Measurements from ENCODE around the gene SUGCT. TPM values are rescaled to one million over a fixed set of nuclear protein-coding genes. Genes with fewer than 3 reads are reported as not detected.
"Not testable (repeated sequence)": the region's sequence is repeated elsewhere in the genome, so short reads cannot be mapped to it uniquely, and the experiment has no call there.

Gene SUGCT
- polyA plus RNA-seq, 12 donors: 2.0 to 42.9 (median 2.8) TPM; not detected in 1

GRCh38 chr7:40402661-40403060, 267.9 kb downstream of the SUGCT start:
- peak; percentile 49 for DNase-seq

GRCh38 chr7:40403703-40404476, 269.1 kb downstream of the SUGCT start:
- DNase-seq: no peak

GRCh38 chr7:40405991-40406390, 271.2 kb downstream of the SUGCT start:
- DNase-seq: no peak

- DNase-seq: no peak
These were observed 277.5 kb downstream of the SUGCT start for GRCh38 chr7:40412323-40412722.

- not testable (repeated sequence) for DNase-seq
These were observed 279.9 kb downstream of the SUGCT start for GRCh38 chr7:40414704-40415103.

- DNase-seq: no peak
These were observed 283.6 kb downstream of the SUGCT start for GRCh38 chr7:40418448-40418847.

GRCh38 chr7:40418983-40419382, 284.2 kb downstream of the SUGCT start:
- DNase-seq: no peak

DNA sequence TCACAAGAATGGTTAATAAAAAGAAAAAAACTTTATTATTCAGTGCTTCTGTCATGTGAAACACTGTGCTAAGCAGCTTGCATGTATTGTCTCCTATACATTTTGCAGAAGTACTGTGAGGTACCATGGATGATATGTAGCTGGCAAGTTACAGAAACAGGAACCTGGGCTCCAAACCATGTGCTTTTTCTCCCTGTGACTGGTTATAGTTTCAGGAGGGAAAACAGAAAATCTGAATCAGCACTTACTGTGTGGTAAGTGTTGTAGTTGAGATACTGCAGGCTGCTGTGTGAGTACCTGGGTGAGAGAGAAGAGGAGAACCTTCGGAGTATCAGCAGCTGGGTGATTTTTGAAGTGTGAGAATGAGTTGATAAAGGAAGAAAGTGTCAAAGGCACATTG, 285.0 kb downstream of the SUGCT start:
- no peak for DNase-seq

- DNase-seq: no peak
These were observed 286.6 kb downstream of the SUGCT start for GRCh38 chr7:40421433-40421832.

GRCh38 chr7:40425696-40426095, 290.9 kb downstream of the SUGCT start:
- no peak for DNase-seq

GRCh38 chr7:40428421-40428820, 293.6 kb downstream of the SUGCT start:
- no peak for DNase-seq

GRCh38 chr7:40429826-40430225, 295.0 kb downstream of the SUGCT start:
- no peak for DNase-seq

DNA sequence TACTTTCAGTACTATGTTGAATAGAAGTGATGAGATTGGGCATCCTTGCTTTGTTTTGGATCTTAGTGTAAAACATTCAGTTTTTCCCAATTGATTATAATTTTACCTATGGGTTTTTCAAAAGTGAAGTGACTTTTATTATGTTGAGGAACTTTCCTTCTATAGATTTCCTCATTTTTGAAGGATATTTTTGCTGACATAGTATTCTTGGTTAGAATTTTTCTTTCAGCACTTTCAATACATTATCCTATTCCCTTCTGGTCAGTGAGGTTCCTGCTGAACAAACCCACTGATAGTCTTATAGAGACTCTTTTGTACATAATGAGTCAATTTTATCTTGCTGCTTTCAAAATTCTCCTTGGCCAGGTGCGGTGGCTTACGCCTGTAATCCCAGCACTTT, 297.2 kb downstream of the SUGCT start:
- DNase-seq: no peak

DNA sequence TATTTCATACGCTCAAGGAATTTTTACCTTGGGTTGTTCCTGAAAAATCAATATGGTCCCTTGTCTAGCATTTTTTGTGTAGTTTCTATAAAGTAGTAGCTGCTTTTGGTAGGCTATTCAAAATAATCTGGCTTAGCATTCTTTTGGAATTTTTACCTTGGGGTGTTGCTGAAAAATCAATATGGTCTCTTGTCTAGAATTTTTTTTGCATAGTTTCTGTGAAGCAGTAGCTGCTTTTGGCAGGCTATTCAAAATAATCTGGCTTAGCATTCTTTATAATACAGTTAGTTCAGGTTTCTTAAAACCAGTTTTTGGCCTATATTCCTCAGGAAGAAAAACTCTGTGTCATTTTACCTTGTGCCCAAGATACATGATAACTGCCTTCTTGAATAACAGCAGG, 301.9 kb downstream of the SUGCT start:
- DNase-seq: no peak

DNA sequence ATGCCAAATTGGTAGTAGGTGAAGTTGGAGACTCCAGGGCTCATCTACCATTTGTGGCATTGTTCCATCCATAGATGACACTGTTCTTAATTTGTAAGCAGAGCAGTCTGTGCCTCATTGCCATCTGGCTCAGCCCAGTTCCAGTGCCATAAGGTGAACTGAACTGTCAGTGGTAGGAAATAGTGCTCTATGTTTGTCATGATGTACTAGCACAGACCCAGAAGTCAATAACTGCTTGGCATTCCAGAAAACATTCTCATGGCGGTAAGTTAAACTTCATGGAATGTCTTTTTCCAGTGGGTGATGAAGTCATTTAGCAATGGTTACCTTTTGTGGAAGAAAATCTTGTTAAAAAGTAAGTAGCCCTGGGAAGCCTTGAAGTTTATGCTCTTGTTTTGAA, 302.7 kb downstream of the SUGCT start:
- no peak for DNase-seq

- DNase-seq: no peak
These were observed 303.3 kb downstream of the SUGCT start for GRCh38 chr7:40437936-40438634.

DNA sequence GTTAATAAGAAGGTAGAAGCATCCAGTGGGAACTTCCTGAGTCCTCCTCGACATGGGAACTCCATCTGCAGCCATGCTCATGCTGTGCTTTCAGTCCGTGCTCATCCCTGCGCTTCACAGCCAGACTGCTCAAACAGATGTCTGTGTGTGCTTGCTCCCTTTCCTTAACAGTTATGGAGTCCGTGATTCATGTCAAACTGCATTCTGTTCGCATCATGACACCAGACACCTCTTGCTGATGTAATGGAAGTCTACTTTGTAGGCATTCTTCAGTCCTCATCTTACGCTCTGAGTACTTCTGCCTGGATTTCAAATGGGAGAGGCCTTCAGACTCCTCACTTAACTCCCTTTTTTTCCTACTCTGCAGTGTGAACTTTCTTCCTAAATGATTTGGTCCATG, 304.9 kb downstream of the SUGCT start:
- DNase-seq: no peak

GRCh38 chr7:40447345-40447744, 312.5 kb downstream of the SUGCT start:
- DNase-seq: no peak

DNA sequence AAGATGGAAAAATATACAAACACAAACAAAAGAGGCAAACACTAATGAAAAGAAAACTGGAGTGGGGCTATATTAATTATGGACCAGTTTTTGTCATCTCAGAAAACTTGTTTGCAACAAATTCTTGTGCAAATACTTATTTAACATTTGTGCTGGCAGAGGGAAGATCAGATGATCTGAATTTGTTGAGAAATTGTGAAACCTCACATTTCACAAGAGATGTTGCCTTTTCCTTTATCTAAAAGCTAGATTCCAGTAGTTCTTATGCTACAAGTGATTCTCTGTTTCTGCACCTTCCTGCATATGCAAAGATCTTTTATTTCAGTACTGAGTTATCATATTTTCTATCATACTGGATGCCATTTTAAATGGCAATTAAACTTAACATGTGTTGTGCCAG, 320.7 kb downstream of the SUGCT start:
- no peak for DNase-seq

DNA sequence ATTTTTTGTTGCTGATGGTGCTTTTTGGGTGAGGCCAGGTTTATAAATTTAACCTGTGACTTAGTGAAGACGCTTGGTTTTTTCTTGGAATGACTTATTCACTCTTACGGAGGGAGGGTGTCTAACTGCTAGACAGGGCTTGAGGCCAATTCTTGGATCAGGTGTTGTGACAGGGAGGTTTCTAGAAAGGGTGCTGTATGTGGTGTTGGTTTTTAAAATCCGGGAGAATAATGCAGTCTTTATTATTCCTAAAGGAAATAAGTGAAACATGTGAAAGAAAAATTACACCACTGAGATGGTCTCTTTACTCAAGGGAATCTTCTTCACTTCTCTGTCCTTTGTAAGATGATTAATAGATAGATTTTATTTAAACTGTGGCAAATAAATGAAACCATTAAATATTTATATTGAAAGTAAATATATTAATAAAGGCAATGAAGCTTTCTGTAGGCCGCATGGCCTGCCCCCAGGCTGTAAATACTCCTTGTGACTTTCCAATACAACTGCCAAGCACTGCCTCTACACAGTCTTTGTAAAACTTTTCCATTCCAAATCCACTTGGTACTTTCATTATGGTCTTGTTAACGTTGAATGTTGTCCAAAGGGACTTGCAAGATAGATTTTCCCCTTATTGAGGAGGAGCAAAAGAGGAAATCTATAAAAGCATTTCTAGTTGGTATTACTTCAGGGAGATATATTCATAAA, 323.1 kb downstream of the SUGCT start:
- no peak for DNase-seq

DNA sequence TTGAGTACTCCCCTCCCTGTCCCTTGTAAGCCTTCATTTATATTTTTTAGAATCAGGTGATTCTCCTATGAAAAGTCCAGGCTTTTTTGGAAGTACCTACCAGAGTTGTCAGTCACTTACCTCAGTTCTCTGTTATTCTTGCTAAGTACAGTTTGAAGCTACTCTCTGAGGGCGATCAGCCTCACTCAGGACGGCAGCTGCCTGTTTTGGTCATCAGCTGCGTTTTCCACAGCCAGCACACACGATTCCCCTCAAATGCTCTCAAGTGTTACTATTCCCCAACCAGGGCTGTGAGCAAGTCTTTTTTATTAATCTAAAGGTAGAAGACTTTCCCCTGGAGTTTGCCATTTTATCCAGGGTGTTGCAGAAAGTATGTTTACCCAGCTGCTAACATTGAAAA, 328.6 kb downstream of the SUGCT start:
- DNase-seq: peak; percentile 51

- DNase-seq: peak; percentile 46
These were observed 334.4 kb downstream of the SUGCT start for GRCh38 chr7:40468891-40469864.
